ENCODE results near the gene ARRDC2. TPM values are rescaled to one million over a fixed set of nuclear protein-coding genes. Genes with fewer than 3 reads are reported as not detected.

The ARRDC2 gene
- total RNA-seq, 2 donors from 2014 or later, result 57.1 to 75.9 TPM

DNA sequence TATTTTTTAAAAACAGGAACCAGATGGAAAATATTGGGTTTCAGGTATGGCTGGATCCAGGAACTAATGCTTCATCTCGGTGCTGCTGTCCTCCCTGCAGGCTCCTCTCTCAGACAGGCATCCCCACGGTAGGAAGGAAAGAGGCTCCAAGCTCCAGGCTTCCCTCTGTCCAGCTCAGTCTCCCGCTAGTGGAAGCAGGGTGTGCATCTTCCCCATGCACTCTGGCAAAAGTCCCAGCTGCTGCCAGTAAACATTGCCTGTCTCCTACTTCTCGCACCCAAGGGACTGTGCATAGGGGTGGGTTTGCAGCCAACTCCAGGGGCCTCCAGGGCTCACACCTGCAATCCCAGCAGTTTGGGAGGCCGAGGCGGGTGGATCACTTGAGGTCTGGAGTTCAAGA, 49.6 kb downstream of the ARRDC2 start:
- WGBS, result 53% methylated on average over 6 of the region's 6 CpGs
- H3K36me3 ChIP-seq, result no peaks in the 10 kb centered on the region
- H3K9me3 ChIP-seq, result no peaks in the 10 kb centered on the region
- TF ChIP-seq POLR2A (IDR thresholded peaks at IDR 0.05), result no peak
- no peak for TF ChIP-seq CTCF (IDR thresholded peaks at IDR 0.05)
- TF ChIP-seq POLR2AphosphoS5 (IDR thresholded peaks at IDR 0.05), result no peak
- no peak overlapping the region for H3K4me3 ChIP-seq
- no peaks in the 10 kb centered on the region for H3K4me1 ChIP-seq (replicated peaks)
- H3K27me3 ChIP-seq (replicated peaks; ENCODE audit: insufficient read depth), result no peaks in the 10 kb centered on the region
- peak overlapping the region; percentile 68 to 74 for H3K27ac ChIP-seq
- peak; percentile 37 for DNase-seq (ENCODE audit: low spot score)
- intact Hi-C loops (cut with DNase I), result loop anchor here (10.0 kb wide), 1 partner anchor 113 kb away; no protein-coding TSS in a partner anchor

DNA sequence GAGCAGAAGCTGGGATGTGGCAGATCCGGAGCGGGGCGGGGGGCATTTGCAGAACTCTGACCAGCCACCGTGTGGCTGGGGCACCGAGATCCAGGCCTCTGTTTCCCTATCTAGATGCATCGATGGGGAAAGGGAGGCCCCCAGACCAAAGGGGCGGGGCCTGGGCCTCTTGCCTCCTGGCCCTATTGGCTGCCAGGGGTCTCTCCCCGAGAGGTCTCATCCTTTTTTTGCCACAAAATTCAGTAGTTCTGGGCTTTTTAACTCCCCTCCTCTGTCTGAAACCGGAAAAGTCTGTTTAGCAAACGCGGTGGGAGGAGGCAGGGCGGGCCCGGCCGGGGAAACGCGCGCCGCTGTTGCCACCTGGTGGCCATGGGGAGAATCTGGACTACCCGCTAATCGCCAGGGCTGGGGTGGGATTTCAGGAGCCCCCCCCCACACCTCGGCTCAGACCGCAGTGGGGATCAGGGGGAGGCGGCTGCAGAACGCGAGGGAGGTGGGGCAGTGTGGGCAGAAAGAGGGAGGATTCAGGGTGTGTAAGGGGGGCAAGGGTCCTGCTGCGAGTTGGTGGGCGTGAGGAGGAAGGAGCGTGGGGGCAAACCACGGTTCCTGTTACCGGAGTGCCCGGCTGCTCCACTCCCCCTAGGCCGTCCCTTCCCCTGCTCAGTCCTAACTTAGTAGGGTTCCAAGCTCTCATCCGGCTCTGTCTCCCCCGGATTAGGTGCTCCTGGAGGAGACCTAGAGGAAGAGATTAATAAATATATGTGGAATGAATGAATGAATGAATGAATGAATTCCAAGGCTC, 50.4 kb downstream of the ARRDC2 start:
- intact Hi-C loops (cut with DNase I), result loop anchor here (1.0 to 10.0 kb wide), 2 partner anchors 51 to 114 kb away; no protein-coding TSS in a partner anchor
- no peaks in the 10 kb centered on the region for H3K9me3 ChIP-seq
- peak overlapping the region; percentile 68 to 74 for H3K27ac ChIP-seq
- no peaks in the 10 kb centered on the region for H3K36me3 ChIP-seq
- DNase-seq (ENCODE audit: low spot score), result peak; percentile 70
- H3K27me3 ChIP-seq (replicated peaks; ENCODE audit: insufficient read depth), result no peaks in the 10 kb centered on the region
- 3% methylated on average over 34 of the region's 34 CpGs for WGBS
- no peaks in the 10 kb centered on the region for H3K4me1 ChIP-seq (replicated peaks)
- H3K4me3 ChIP-seq, result no peak overlapping the region
- TF ChIP-seq POLR2AphosphoS5 (IDR thresholded peaks at IDR 0.05) (peak; percentile 90), CTCF (IDR thresholded peaks at IDR 0.05) (peak; percentile 97 to 98 (median 98)), POLR2A (IDR thresholded peaks at IDR 0.05) (no peak)

DNA sequence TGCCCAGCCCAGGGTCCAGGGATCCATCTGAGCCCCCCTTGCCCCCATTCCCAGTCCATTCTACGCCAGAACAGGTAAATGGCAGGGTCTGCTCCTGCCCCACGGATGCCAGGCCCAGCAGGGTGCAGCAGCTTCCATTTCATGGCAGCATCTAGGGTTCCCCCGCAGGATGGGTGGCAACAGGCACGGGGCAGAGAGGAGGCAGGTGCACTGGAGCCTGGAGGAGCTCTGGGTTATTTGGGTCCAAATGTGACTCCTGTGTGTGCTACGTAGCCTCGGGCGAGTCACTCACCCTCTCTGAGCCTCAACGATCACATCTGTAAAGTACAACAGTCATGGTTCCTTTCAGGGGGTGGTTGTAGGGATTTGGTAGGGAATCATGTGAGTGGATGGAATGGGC, 51.3 kb downstream of the ARRDC2 start:
- Histone ChIP-seq H3K27me3 (replicated peaks; ENCODE audit: insufficient read depth) (no peaks in the 10 kb centered on the region), H3K4me3 (no peak overlapping the region), H3K9me3 (no peaks in the 10 kb centered on the region), H3K4me1 (replicated peaks) (no peaks in the 10 kb centered on the region), H3K27ac (no peak overlapping the region), H3K36me3 (no peaks in the 10 kb centered on the region)
- TF ChIP-seq POLR2A (IDR thresholded peaks at IDR 0.05), result no peak
- no peak for TF ChIP-seq CTCF (IDR thresholded peaks at IDR 0.05)
- TF ChIP-seq POLR2AphosphoS5 (IDR thresholded peaks at IDR 0.05), result no peak
- intact Hi-C loops (cut with DNase I), result loop anchor here (10.0 kb wide), 1 partner anchor 114 kb away; no protein-coding TSS in a partner anchor
- no peak for DNase-seq (ENCODE audit: low spot score)
- WGBS, result 65% methylated on average over 8 of the region's 8 CpGs

DNA sequence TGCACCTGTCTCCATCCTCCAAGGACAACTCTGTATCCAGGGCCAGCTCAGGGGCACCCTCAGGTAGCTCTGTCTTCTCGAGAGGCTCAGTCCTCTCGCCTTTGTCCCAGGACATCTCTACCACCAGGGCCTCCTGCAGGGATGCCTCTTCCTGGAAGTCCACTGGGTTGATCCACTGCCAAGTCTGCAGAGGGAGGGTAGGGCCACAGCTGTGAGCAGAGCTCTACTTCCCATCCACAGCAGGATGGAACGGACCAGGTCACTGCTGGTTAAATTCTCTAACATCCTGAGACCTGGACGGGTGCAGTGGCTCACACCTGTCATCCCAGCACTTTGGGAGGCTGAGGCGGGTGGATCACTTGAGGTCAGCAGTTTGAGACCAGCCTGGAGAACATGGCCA, 51.9 kb downstream of the ARRDC2 start:
- intact Hi-C loops (cut with DNase I), result loop anchor here (10.0 kb wide), 1 partner anchor 115 kb away; no protein-coding TSS in a partner anchor
- WGBS, result 87% methylated on average over 5 of the region's 5 CpGs
- Histone ChIP-seq H3K4me3 (no peak overlapping the region), H3K36me3 (no peaks in the 10 kb centered on the region), H3K4me1 (replicated peaks) (no peaks in the 10 kb centered on the region), H3K27ac (no peak overlapping the region), H3K9me3 (no peaks in the 10 kb centered on the region), H3K27me3 (replicated peaks; ENCODE audit: insufficient read depth) (no peaks in the 10 kb centered on the region)
- no peak for DNase-seq (ENCODE audit: low spot score)
- TF ChIP-seq POLR2AphosphoS5 (IDR thresholded peaks at IDR 0.05) (no peak), POLR2A (IDR thresholded peaks at IDR 0.05) (no peak), CTCF (IDR thresholded peaks at IDR 0.05) (no peak)

DNA sequence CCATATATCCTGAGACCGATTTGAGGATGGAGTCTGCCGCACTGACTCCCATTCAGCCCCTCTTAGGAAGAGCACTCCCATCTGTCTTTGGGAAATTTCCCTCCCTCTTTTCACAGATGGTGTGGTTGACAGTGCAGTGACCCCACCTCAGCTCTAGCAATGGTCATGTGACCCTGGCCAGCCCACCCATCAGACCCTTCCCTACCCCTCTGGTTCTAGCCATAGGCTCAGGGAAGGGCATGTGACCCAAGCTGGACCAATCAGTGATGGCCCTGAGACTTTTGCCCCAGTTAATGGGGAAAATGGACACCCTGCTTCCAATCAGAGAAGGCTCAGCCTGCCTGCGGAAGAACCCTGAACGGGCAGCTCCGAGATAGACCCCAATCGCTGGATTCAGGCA, 52.5 kb downstream of the ARRDC2 start:
- intact Hi-C loops (cut with DNase I), result no loop called here
- H3K4me1 ChIP-seq (replicated peaks), result no peaks in the 10 kb centered on the region
- no peak for DNase-seq (ENCODE audit: low spot score)

More for the DNA sequence above, 52.5 kb downstream of the ARRDC2 start:
- 83% methylated on average over 6 of the region's 6 CpGs for WGBS
- TF ChIP-seq POLR2A (IDR thresholded peaks at IDR 0.05) (no peak), CTCF (IDR thresholded peaks at IDR 0.05) (no peak)
- no peak overlapping the region for H3K4me3 ChIP-seq
- no peaks in the 10 kb centered on the region for H3K27me3 ChIP-seq (replicated peaks; ENCODE audit: insufficient read depth)
- H3K36me3 ChIP-seq, result no peaks in the 10 kb centered on the region
- no peak overlapping the region for H3K27ac ChIP-seq
- no peaks in the 10 kb centered on the region for H3K9me3 ChIP-seq
